ENCODE measurements around the gene EVA1A. TPM values are rescaled to one million over a fixed set of nuclear protein-coding genes. Genes with fewer than 3 reads are reported as not detected.

Gene EVA1A
- total RNA-seq, 4 donors from 2014 or later = 1.3 to 1.6 TPM; not detected in 2

DNA sequence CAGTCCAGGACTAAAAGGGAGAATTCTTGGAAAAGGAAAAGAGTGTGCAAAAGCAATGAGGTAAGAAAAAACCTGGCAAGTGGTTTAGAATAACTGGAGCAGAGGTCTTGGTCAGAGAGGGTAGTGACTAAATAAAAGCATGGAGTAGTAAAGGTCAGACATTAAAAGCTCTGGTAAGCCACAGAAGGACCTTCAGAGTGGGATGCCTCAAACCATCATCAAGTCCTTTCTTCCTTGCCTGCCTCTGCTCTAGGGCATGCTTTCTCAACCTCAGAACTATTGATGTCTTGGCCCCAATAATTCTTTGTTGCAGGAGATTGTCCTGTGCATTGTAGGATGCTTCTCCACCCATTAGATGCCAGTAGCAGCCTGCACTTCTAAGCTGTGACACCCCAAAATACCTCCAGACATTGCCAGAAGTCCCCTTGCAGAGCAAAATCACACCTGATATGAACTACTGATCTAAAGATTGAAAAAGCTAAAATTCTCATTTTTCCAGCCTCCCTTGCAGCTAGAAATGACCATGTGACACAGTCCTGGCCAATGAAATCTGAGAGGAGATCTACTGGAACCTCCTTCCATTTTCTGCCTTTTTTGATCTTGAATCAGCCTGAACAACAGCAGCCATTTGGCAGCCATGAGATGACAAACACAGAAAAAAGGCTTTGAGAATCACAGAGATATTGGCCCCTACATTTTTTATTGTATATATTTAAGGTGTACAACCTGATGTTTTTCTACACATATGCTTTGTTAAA, 48.1 kb downstream of the EVA1A start:
- no peaks in the 10 kb centered on the region for H3K4me1 ChIP-seq
- no peaks in the 10 kb centered on the region for H3K27me3 ChIP-seq
- DNase-seq (ENCODE audit: low spot score in 2 of 2) = no peak
- TF ChIP-seq, protein P1, sequence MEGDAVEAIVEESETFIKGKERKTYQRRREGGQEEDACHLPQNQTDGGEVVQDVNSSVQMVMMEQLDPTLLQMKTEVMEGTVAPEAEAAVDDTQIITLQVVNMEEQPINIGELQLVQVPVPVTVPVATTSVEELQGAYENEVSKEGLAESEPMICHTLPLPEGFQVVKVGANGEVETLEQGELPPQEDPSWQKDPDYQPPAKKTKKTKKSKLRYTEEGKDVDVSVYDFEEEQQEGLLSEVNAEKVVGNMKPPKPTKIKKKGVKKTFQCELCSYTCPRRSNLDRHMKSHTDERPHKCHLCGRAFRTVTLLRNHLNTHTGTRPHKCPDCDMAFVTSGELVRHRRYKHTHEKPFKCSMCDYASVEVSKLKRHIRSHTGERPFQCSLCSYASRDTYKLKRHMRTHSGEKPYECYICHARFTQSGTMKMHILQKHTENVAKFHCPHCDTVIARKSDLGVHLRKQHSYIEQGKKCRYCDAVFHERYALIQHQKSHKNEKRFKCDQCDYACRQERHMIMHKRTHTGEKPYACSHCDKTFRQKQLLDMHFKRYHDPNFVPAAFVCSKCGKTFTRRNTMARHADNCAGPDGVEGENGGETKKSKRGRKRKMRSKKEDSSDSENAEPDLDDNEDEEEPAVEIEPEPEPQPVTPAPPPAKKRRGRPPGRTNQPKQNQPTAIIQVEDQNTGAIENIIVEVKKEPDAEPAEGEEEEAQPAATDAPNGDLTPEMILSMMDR (IDR thresholded peaks at IDR 0.05) = no peak
- no peak for TF ChIP-seq POLR2A (IDR thresholded peaks at IDR 0.05)
- TF ChIP-seq EP300 (IDR thresholded peaks at IDR 0.05) = no peak
- no peaks in the 10 kb centered on the region for H3K36me3 ChIP-seq
- no peak overlapping the region for H3K27ac ChIP-seq
- H3K4me3 ChIP-seq = no peak overlapping the region
- H3K9me3 ChIP-seq = peaks cover 0 to 16% (median 0%) of the 10 kb centered on the region in 4 donors

GRCh38 chr2:75506101-75506697, 54.5 kb downstream of the EVA1A start:
- no peaks in the 10 kb centered on the region for H3K27me3 ChIP-seq
- H3K4me1 ChIP-seq = no peaks in the 10 kb centered on the region
- peaks cover 0 to 7% (median 0%) of the 10 kb centered on the region in 4 donors for H3K9me3 ChIP-seq
- DNase-seq (ENCODE audit: low spot score in 2 of 2) = no peak
- TF ChIP-seq EP300 (IDR thresholded peaks at IDR 0.05) (no peak), POLR2A (IDR thresholded peaks at IDR 0.05) (no peak)
- TF ChIP-seq, protein P1 (IDR thresholded peaks at IDR 0.05) = no peak
- no peak overlapping the region for H3K4me3 ChIP-seq
- H3K27ac ChIP-seq = no peak overlapping the region
- WGBS, 2 donors = 50 to 56% methylated on average over 1 of the region's 1 CpG
- no peaks in the 10 kb centered on the region for H3K36me3 ChIP-seq

- Histone ChIP-seq H3K27ac (no peak overlapping the region), H3K27me3 (no peaks in the 10 kb centered on the region), H3K36me3 (no peaks in the 10 kb centered on the region), H3K4me3 (no peak overlapping the region), H3K9me3 (peaks cover 0 to 7% (median 0%) of the 10 kb centered on the region in 4 donors), H3K4me1 (no peaks in the 10 kb centered on the region)
- DNase-seq (ENCODE audit: low spot score in 2 of 2) = no peak
- WGBS, 2 donors = 85 to 88% methylated on average over 5 of the region's 5 CpGs
- TF ChIP-seq, protein P1 (IDR thresholded peaks at IDR 0.05) = no peak
- TF ChIP-seq POLR2A (IDR thresholded peaks at IDR 0.05) (no peak), EP300 (IDR thresholded peaks at IDR 0.05) (no peak)
Observed at GRCh38 chr2:75505012-75505411, 55.7 kb downstream of the EVA1A start.

GRCh38 chr2:75503048-75503607, 57.6 kb downstream of the EVA1A start:
- WGBS, 2 donors = 31 to 46% methylated on average over 2 of the region's 2 CpGs
- H3K9me3 ChIP-seq = no peaks in the 10 kb centered on the region
- TF ChIP-seq, protein P1 (IDR thresholded peaks at IDR 0.05) = no peak
- no peak for TF ChIP-seq POLR2A (IDR thresholded peaks at IDR 0.05)
- TF ChIP-seq EP300 (IDR thresholded peaks at IDR 0.05) = no peak
- no peak overlapping the region for H3K4me3 ChIP-seq
- no peak overlapping the region for H3K27ac ChIP-seq
- H3K4me1 ChIP-seq = no peaks in the 10 kb centered on the region
- no peak for DNase-seq (ENCODE audit: low spot score in 2 of 2)
- no peaks in the 10 kb centered on the region for H3K36me3 ChIP-seq
- H3K27me3 ChIP-seq = no peaks in the 10 kb centered on the region

DNA sequence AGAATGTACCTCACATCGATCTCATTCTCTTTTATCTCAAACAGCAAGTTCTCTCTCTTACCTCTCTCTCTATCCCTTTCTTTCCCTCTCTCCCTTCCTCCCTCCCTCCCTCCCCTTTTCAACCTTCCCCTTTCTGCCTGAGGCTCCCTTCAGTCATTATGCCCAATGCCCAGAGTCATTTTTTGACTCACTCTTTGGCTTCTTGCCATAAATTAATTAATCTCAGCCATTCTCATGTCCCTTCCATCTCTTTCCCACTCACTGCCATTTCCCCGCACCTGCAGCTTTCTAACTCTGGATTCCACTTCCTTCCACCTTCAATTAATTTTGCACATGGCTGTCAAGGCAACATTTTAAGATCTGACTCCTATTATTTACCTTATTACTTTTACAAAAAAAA, 60.1 kb downstream of the EVA1A start:
- Histone ChIP-seq H3K27ac (no peak overlapping the region), H3K4me3 (no peak overlapping the region), H3K36me3 (no peaks in the 10 kb centered on the region), H3K4me1 (no peaks in the 10 kb centered on the region), H3K27me3 (no peaks in the 10 kb centered on the region), H3K9me3 (no peaks in the 10 kb centered on the region)
- TF ChIP-seq POLR2A (IDR thresholded peaks at IDR 0.05) (no peak), EP300 (IDR thresholded peaks at IDR 0.05) (no peak)
- TF ChIP-seq, protein P1 (IDR thresholded peaks at IDR 0.05) = no peak
- WGBS, 2 donors = 86 to 90% methylated on average over 2 of the region's 2 CpGs
- no peak for DNase-seq (ENCODE audit: low spot score in 2 of 2)

Data from tibial nerve (tissue), 4 donors.